ENCODE measurements around the gene SRP68.

GRCh38 chr17:76008630-76009425 is 63.5 kb downstream of the SRP68 start:
- TF ChIP-seq PREB (CRISPR knock-in tag; IDR thresholded peaks at IDR 0.05; ENCODE audit: borderline replicate concordance) (no peak), CTCF (IDR thresholded peaks at IDR 0.05) (no peak), NR3C1 (CRISPR knock-in tag; conservative IDR thresholded peaks at IDR 0.05; ENCODE audit: low read depth) (no peak), CREB1 (CRISPR knock-in tag; IDR thresholded peaks at IDR 0.05) (no peak), RELA (CRISPR knock-in tag; IDR thresholded peaks at IDR 0.05; ENCODE audit: borderline replicate concordance) (no peak), E2F5 (CRISPR knock-in tag; IDR thresholded peaks at IDR 0.05) (no peak), AFF4 (CRISPR knock-in tag; IDR thresholded peaks at IDR 0.05; ENCODE audit: borderline replicate concordance) (no peak), ESRRA (CRISPR knock-in tag; IDR thresholded peaks at IDR 0.05; ENCODE audit: borderline replicate concordance) (no peak), ATF2 (CRISPR knock-in tag; IDR thresholded peaks at IDR 0.05; ENCODE audit: borderline replicate concordance, low read depth) (no peak), NR2C2 (CRISPR knock-in tag; IDR thresholded peaks at IDR 0.05) (no peak), TP53 (CRISPR knock-in tag; IDR thresholded peaks at IDR 0.05) (no peak), MAX (CRISPR knock-in tag; IDR thresholded peaks at IDR 0.05) (no peak), ETV6 (CRISPR knock-in tag; IDR thresholded peaks at IDR 0.05) (no peak)
